HG03064 (cell line): ENCODE data around the gene GIGYF2.
A peak's percentile ranks its signal among the peaks of the same experiment; 100 is the strongest.
"Not testable (repeated sequence)": the region's sequence is repeated elsewhere in the genome, so short reads cannot be mapped to it uniquely, and the experiment has no call there.

Source experiments
- ATAC-seq: cut with Tn5 transposase; IDR thresholded peaks from one replicate; pipeline ENCODE4 v1.9.1; 2021; ENCODE audit warnings: low read depth; ENCODE audit not compliant: unreplicated experiment

GIGYF2 gene, protein sequence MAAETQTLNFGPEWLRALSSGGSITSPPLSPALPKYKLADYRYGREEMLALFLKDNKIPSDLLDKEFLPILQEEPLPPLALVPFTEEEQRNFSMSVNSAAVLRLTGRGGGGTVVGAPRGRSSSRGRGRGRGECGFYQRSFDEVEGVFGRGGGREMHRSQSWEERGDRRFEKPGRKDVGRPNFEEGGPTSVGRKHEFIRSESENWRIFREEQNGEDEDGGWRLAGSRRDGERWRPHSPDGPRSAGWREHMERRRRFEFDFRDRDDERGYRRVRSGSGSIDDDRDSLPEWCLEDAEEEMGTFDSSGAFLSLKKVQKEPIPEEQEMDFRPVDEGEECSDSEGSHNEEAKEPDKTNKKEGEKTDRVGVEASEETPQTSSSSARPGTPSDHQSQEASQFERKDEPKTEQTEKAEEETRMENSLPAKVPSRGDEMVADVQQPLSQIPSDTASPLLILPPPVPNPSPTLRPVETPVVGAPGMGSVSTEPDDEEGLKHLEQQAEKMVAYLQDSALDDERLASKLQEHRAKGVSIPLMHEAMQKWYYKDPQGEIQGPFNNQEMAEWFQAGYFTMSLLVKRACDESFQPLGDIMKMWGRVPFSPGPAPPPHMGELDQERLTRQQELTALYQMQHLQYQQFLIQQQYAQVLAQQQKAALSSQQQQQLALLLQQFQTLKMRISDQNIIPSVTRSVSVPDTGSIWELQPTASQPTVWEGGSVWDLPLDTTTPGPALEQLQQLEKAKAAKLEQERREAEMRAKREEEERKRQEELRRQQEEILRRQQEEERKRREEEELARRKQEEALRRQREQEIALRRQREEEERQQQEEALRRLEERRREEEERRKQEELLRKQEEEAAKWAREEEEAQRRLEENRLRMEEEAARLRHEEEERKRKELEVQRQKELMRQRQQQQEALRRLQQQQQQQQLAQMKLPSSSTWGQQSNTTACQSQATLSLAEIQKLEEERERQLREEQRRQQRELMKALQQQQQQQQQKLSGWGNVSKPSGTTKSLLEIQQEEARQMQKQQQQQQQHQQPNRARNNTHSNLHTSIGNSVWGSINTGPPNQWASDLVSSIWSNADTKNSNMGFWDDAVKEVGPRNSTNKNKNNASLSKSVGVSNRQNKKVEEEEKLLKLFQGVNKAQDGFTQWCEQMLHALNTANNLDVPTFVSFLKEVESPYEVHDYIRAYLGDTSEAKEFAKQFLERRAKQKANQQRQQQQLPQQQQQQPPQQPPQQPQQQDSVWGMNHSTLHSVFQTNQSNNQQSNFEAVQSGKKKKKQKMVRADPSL (N-terminal part only)

DNA sequence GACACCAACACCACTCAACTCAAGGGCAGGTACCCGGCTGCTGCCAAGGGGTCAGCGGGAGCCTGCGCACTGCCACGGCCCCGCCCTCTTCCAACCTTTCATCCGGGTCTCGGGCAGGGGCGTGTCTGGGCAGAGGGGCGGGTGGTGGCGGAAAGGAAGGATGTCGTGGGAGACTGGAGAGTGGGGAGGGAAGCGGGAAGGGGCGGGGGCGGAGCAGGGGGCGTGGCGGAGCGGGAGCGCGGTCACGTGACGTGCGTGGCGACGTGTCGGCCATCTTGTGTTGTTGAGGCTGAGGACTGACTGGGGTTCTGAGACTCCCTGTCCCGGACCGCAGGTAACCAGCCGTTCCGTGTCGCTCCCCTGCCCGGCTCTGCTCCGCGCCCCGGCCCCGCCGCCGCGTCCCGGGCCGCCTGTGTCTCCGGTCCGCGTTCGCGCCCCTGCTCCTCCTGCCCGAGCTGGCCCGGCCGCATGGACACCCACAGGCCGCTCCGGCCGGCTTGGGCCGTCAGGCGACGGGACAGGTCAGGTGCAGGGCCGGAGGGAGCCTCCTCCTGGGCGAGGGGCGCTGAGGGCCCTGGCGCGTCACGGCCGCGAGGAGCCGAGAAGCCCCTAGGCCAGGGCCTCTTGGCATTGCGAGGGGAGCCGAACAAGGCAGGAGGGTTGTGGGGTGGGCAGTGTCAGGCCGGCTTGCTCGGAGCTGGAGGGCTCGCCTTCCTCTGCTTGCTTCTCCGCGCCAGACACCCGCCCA lies at the start of gene GIGYF2:
TSS of gene GIGYF2 (plus strand) at position 273 of the 748 bp plus-strand sequence. CDS start 37,867 bp downstream, outside the sequence.
- ATAC-seq: peak; percentile 70

GRCh38 chr2:232649033-232649432 lies 48.1 kb upstream of the GIGYF2 start:
- ATAC-seq: no peak

GRCh38 chr2:232652505-232652851 lies 44.7 kb upstream of the GIGYF2 start:
- no peak for ATAC-seq

DNA sequence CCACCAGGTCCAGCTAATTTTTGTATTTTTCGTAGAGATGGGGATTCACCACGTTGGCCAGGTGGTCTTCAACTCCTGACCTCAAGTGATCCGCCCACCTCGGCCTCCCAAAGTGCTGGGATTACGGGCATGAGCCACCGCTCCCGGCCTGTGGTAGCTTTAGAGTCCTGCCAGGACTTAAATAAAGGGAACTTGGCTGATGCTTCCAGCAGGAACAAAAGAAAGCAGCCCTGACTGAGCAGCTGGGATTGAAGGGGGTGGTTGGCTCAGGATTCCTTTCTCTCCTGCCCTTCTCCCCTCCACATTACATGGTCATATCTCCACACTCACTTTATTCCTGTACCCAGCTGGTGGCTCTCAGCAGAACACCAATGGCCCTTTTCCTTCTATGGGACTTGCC lies 43.7 kb upstream of the GIGYF2 start:
- ATAC-seq: no peak

- ATAC-seq: no peak
Observed at GRCh38 chr2:232655392-232655791, 41.7 kb upstream of the GIGYF2 start.

- ATAC-seq: no peak
Observed at GRCh38 chr2:232658217-232658785, 38.8 kb upstream of the GIGYF2 start.

DNA sequence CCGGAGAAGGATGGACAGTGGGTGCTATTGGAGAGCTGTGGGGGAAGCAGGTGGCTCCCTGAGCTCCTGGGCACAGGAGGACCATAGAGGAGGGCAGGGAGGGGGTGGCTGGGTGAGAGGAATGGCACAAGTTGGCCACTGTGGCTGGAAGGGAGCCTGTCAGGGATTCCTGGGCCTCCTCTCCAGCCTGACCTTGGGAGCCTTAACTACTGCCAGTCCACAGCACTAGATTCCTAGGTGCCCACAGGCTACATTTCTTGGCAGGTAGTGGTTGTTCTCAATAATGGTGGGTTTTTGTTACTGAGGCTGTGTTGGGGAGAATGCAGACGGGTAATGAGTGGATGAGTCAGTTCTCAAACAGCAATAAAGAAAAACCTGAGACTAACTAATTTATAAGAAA lies 37.8 kb upstream of the GIGYF2 start:
- ATAC-seq: no peak

DNA sequence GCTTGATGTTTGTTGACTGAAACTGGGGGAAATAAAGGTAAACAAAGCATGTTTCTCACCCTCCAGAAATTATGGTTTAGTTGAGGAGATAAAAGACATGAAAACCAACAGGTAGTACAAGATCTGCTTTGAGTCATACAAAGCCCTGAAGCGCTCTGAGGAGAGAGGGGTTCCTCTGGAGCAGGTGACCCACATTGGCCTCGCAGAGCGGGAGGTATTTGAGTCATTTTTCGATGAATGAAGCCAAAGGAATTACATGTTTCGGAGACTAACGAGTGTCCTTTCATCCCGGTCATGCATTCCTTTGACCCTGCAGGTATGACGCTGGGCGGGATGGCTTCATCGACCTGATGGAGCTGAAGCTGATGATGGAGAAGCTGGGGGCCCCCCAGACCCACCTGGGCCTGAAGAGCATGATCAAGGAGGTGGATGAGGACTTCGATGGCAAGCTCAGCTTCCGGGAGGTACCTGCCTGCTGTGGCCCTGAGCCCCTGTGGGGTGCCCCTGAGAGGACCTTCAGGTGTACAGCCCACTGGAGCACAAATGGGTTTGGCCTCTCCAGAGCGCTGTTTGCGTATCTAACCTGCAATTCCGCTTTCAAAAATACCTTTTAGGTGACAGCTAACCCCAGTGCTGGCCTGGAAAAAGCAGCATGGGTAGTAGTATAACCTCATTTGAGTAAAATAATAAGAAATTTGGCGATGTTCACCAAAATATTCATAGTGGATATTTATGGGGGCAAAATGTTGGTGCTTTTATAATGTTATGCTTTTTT lies 34.5 kb upstream of the GIGYF2 start:
- no peak for ATAC-seq

- no peak for ATAC-seq
Observed at GRCh38 chr2:232666051-232666805, 30.9 kb upstream of the GIGYF2 start.

DNA sequence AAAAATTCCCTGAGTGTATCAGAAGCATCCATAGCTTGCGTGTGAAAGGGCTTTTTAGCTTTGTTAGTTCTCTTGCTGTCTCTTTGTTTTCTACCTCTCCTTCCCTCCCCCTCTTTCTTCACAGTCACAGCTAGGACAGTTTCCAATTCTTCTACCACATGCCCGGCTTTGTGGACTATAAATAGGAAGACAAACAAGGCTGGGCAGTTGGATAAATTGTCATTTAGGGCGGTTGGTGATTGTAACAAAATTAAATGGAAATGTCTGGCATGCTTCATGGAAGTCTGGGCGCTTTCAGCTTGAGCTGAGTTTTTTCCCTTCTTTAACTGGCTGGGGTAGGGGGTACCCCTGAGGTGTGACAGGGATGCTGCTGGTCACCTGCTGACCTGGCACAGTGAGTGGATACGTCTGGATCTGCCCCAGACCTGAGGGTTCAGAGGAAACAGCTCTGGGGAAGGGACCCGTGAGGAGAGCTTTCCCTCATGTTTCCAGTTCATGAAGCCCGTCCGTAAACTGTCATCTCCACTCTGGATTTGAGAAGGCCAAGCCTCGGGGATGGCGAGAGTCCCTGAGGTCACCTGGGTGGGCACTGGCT lies 29.0 kb upstream of the GIGYF2 start:
- ATAC-seq: no peak

DNA sequence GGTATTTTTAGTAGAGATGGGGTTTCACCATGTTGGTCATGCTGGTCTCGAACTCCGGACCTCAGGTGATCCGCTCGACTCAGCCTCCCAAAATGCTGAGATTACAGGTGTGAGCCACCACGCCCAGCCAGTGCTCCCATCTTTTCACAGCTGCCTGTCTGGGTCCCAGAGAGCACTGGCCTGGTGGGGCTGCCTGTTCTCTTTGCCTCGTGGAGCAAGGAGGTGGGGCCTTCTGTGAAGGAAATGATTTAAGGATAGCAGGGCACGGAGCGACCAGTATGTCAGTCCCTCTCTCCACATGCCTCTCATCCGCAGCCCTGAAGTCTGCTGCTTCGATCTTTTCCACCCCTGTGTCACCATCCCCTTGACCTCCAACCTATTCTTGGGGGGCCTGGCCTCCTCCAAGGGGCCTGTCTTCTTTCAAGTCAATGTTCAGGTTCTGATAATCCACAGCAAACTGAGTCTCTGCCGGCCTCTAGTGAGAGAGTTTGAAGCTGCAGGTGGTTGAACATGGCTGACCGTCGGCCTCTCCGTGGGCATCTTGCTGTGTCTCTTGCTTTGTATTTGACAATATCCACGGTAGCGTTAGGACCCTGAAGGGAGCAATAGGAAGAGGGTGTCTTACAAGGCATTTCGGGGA lies 28.2 kb upstream of the GIGYF2 start:
- no peak for ATAC-seq

DNA sequence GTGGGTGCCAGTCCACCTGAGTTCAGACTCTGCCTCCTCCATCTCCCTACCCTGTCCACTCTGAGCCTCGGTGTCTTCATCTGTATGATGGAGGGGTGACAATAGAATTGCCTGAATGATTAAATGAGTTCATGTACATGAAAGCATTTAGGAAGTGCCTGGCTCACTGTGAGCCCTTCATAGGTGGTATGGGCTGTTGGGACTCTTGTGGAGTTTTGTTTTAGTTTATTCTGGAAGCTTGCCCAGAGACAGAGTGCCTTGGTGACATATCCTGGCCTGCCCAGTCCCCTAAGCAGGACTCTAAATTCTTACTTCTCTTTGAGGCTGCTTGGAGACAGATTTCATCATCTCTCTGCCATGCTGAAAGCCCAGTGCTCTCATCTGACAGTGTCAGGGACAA lies 24.5 kb upstream of the GIGYF2 start:
- no peak for ATAC-seq

DNA sequence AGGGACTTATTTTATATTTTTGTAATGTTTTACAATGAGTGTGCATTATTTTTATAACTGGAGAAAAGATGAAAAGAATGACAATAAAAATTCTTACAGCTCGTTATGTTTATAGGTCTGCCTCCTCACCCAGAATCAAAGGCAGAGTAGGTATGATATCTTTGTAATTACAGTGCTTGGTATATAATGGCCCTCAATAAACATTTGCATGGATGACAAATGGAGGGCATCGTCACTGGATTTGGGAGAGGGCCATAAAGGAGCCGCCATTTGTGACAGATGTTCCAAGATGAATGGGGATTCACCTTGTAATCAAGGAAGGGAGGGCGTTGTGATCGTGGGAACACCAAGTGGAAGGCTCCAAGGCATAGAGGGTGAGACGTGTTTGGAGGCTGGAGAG lies 22.6 kb upstream of the GIGYF2 start:
- ATAC-seq: no peak

- no peak for ATAC-seq
Observed at GRCh38 chr2:232675381-232675780, 21.8 kb upstream of the GIGYF2 start.

DNA sequence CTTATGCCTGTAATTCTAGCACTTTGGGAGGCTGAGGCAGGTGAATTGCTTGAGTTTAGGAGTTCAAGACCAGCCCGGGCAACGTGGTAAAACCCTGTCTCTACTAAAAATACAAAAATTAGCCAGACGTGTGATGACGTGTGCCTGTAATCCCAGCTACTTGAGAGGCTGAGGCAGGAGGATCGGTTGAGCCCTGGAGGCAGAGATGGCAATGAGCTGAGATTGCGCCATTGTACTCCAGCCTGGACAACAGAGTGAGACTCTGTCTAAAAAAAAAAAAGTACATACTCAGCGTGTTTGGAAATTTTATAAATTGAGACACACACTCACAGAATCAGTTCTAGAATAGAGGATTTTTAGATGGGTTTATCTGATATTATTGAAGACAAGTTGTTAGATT lies 17.1 kb upstream of the GIGYF2 start:
- ATAC-seq: no peak

DNA sequence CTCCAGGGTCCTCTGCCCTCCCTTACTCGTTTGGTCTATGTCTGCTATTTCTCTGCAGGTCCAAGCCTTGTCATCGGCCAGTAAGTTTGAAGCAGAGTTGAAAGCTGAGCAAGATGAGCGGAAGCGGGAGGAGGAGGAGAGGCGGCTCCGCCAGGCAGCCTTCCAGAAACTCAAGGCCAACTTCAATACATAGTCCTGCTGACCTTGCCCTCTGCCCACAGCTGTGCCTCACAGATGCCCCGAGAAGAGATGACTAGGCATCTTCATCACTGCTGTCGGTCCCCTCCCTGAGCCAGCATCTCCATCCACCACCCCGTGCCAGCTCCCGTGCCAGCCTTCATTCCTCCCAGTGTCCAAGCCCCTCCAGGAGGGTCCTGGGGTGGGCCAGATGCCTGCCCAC lies 15.6 kb upstream of the GIGYF2 start:
- no peak for ATAC-seq

- ATAC-seq: no peak
Observed at GRCh38 chr2:232683368-232683767, 13.8 kb upstream of the GIGYF2 start.

- ATAC-seq: not testable (repeated sequence)
Observed at GRCh38 chr2:232685391-232685790, 11.7 kb upstream of the GIGYF2 start.
